ENCODE measurements around the gene HOXA4. TPM values are rescaled to one million over a fixed set of nuclear protein-coding genes. Genes with fewer than 3 reads are reported as not detected.

The HOXA4 gene
- total RNA-seq, 2 experiments from 2014 or later = not detected

DNA sequence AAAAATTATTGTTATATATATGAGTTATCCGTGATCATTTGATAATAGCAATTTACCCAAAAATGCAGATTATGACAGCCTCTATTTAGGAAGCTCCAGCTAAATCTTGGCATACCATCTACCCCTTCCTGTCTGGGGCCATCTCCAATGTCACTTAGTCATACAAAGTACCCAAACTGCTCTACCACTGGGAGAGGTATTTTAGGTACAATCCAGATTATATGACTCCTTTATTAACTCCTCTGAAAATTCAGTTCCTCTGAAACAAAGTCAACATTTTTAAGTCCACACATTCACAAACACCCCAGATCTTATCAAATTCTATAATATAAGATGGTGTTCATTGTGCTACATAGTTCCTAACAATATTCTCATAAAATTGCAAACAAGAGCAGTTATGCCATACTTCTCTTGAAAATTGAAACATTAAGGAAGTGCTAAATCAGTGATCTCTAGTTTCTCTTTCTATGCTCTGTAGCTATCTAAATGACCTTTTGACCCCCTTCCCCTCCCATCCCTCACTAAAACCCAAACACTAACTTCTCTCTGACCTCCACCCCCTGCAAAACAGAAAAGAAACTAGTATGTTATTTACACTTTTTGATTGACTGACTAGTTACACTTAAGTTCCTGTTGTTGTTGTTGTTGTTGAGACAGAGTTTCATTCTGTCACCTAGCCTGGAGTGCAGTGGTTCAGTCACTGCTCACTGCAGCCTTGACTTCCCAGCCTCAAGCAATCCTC, 51.2 kb downstream of the HOXA4 start:
- DNase-seq = no peak
- Mint-ChIP-seq H3K4me3 (no peak overlapping the region), H3K27ac (no peak overlapping the region), H3K36me3 (ENCODE audit: low read depth) (no peaks in the 10 kb centered on the region), H3K27me3 (peaks cover 29% of the 10 kb centered on the region), H3K9me3 (no peaks in the 10 kb centered on the region), H3K4me1 (ENCODE audit: low read depth) (no peaks in the 10 kb centered on the region)
- TF ChIP-seq, protein P1, sequence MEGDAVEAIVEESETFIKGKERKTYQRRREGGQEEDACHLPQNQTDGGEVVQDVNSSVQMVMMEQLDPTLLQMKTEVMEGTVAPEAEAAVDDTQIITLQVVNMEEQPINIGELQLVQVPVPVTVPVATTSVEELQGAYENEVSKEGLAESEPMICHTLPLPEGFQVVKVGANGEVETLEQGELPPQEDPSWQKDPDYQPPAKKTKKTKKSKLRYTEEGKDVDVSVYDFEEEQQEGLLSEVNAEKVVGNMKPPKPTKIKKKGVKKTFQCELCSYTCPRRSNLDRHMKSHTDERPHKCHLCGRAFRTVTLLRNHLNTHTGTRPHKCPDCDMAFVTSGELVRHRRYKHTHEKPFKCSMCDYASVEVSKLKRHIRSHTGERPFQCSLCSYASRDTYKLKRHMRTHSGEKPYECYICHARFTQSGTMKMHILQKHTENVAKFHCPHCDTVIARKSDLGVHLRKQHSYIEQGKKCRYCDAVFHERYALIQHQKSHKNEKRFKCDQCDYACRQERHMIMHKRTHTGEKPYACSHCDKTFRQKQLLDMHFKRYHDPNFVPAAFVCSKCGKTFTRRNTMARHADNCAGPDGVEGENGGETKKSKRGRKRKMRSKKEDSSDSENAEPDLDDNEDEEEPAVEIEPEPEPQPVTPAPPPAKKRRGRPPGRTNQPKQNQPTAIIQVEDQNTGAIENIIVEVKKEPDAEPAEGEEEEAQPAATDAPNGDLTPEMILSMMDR (IDR thresholded peaks at IDR 0.05) = no peak
- H3K4me3 ChIP-seq (ENCODE audit: low read length) = no peak overlapping the region
- H3K27ac ChIP-seq (ENCODE audit: low read depth in 1 of 2, low read length in 2 of 2) = no peak overlapping the region
- CTCF ChIA-PET = no interaction called here
- H3K36me3 ChIP-seq (ENCODE audit: insufficient read depth, low read length) = no peaks in the 10 kb centered on the region
- intact Hi-C loops (cut with DNase I, micrococcal nuclease) = no loop called here
- ATAC-seq (ENCODE audit: poor library complexity) = no peak
- H3K9me3 ChIP-seq (ENCODE audit: control insufficient read depth in 1 of 2, insufficient read depth in 1 of 2, low read length in 2 of 2) = no peaks in the 10 kb centered on the region
- H3K27me3 ChIP-seq (ENCODE audit: control insufficient read depth in 1 of 2, insufficient read depth in 2 of 2, low read length in 2 of 2) = peaks cover 4 to 6% of the 10 kb centered on the region in 2 experiments
- no peaks in the 10 kb centered on the region for H3K4me1 ChIP-seq (ENCODE audit: insufficient read depth, low read length)
- POLR2A ChIA-PET = no interaction called here

DNA sequence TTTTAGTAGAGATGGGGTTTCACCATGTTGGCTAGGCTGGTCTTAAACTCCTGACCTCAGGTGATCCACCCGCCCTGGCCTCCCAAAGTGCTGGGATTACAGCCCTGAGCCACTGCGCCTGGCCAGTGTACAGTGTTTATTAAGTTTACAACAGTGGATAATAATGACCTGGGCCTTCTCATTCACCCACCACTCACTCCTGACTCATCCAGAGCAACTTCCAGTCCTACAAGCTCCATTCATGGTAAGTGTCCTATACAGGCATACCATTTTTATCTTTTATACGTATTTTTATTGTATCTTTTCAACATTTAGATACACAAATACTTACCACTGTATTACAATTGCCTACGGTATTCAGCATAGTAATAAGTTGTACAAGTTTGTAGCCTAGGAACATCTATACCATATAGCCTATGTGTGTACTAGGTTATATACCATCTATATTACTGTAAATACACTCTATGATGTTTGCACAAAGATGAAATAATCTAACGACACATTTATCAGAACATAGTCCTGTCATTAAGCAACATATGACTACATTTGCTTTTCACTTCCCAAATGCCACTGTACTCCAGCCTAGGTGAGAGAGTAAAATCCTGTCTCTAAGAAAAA, 51.8 kb downstream of the HOXA4 start:
- H3K27ac Mint-ChIP-seq = no peak overlapping the region
- ChIA-PET POLR2A (no interaction called here), CTCF (no interaction called here)
- H3K4me3 Mint-ChIP-seq = no peak overlapping the region
- H3K4me3 ChIP-seq (ENCODE audit: low read length) = no peak overlapping the region
- intact Hi-C loops (cut with DNase I, micrococcal nuclease) = no loop called here
- no peak for DNase-seq
- no peaks in the 10 kb centered on the region for H3K4me1 Mint-ChIP-seq (ENCODE audit: low read depth)
- H3K27me3 ChIP-seq (ENCODE audit: control insufficient read depth in 1 of 2, insufficient read depth in 2 of 2, low read length in 2 of 2) = peaks cover 2 to 6% of the 10 kb centered on the region in 2 experiments
- ATAC-seq (ENCODE audit: poor library complexity) = no peak
- no peaks in the 10 kb centered on the region for H3K36me3 Mint-ChIP-seq (ENCODE audit: low read depth)
- H3K36me3 ChIP-seq (ENCODE audit: insufficient read depth, low read length) = no peaks in the 10 kb centered on the region
- no peaks in the 10 kb centered on the region for H3K9me3 ChIP-seq (ENCODE audit: control insufficient read depth in 1 of 2, insufficient read depth in 1 of 2, low read length in 2 of 2)
- TF ChIP-seq, protein P1 (IDR thresholded peaks at IDR 0.05) = no peak
- H3K9me3 Mint-ChIP-seq = no peaks in the 10 kb centered on the region
- no peaks in the 10 kb centered on the region for H3K4me1 ChIP-seq (ENCODE audit: insufficient read depth, low read length)
- no peak overlapping the region for H3K27ac ChIP-seq (ENCODE audit: low read depth in 1 of 2, low read length in 2 of 2)
- H3K27me3 Mint-ChIP-seq = peaks cover 30% of the 10 kb centered on the region

Small RNA genes within 50 kb of the gene (microRNA-seq; reads per million reads assigned to microRNA genes)
- gene MIR196B (ENCODE audit: borderline microRNAs expressed, borderline replicate concordance) = 12.8 reads per million, percentile 42 among the genes with 10 or more reads in this experiment

Other genes with a start within 250 kb of the HOXA4 start
- under 1 TPM; 0.14 to 0.22 TPM for gene HOXA1, start 34.8 kb downstream of the HOXA4 start, total RNA-seq
- not detected for gene HOXA2, start 28.1 kb downstream of the HOXA4 start, total RNA-seq
- gene HOXA5, start 12.9 kb upstream of the HOXA4 start, total RNA-seq = not detected
- gene HOXA6, start 17.0 kb upstream of the HOXA4 start, total RNA-seq = not detected
- gene HOXA3, start 21.8 kb upstream of the HOXA4 start, total RNA-seq = not detected
- gene HOXA7, start 25.9 kb upstream of the HOXA4 start, total RNA-seq = not detected
- not detected for gene HOXA9, start 34.8 kb upstream of the HOXA4 start, total RNA-seq
- gene HOXA10, start 43.6 kb upstream of the HOXA4 start, total RNA-seq = not detected
- gene HOXA11, start 54.5 kb upstream of the HOXA4 start, total RNA-seq = not detected
- not detected for gene HOXA13, start 69.3 kb upstream of the HOXA4 start, total RNA-seq
- under 1 TPM; 0.25 to 0.33 TPM for gene EVX1, start 112.0 kb upstream of the HOXA4 start, total RNA-seq

Data from CD4-positive, alpha-beta T cell (primary cell).